NCI-H2196 treated with DMSO at 0.1 percent for 48 hours (cell line): ENCODE measurements around the gene CMPK1.

Experiments used
- DNase-seq: peaks from one replicate; lab custom pipeline; 2025; ENCODE audit not compliant: unreplicated experiment; lab: John Stamatoyannopoulos, UW

Gene CMPK1

GRCh38 chr1:47418681-47419325 lies 85.2 kb downstream of the CMPK1 start:
- DNase-seq, result no peak

- DNase-seq, result no peak
Observed at GRCh38 chr1:47420547-47420946, 87.0 kb downstream of the CMPK1 start.

GRCh38 chr1:47423872-47424271 lies 90.3 kb downstream of the CMPK1 start:
- no peak for DNase-seq

GRCh38 chr1:47424336-47424982 lies 90.9 kb downstream of the CMPK1 start:
- DNase-seq, result peak; percentile 42
